ENCODE results near the gene NRCAM. TPM values are rescaled to one million over a fixed set of nuclear protein-coding genes. Genes with fewer than 3 reads are reported as not detected.

The NRCAM gene
- total RNA-seq, 1 donor from 2014 or later, result 9.5 TPM

DNA sequence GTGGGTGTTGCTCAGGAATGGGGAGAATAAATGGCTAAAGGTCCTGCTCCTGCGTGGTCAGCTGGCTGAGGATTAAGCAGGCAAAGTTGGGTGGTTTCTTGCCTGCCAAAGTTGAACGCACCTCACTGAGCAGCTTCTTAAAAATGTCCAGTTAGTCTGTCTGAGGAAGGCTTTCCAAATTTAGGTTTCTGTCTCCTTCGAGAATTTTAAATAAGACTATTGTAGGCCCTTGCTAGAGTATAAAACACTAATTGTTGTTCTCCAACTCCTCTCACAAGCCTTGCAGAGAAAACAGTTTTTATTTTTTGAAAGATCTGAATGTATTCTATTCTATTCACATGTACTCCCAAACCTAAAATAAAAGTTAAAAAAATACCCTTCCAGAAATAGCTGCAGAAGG is 204.1 kb downstream of the NRCAM start:
- no peaks in the 10 kb centered on the region for H3K27me3 Mint-ChIP-seq (ENCODE audit: low read depth)
- H3K36me3 Mint-ChIP-seq (ENCODE audit: low read depth), result no peaks in the 10 kb centered on the region
- H3K4me1 Mint-ChIP-seq (ENCODE audit: low read depth), result peaks cover 15% of the 10 kb centered on the region
- DNase-seq (ENCODE audit: low spot score), result no peak
- no peak overlapping the region for H3K27ac Mint-ChIP-seq (ENCODE audit: unreplicated experiment)
- no peaks in the 10 kb centered on the region for H3K9me3 Mint-ChIP-seq (ENCODE audit: low read depth)
- TF ChIP-seq CTCF (IDR thresholded peaks at IDR 0.05), result no peak
- H3K4me3 Mint-ChIP-seq (ENCODE audit: unreplicated experiment), result no peak overlapping the region

GRCh38 chr7:108251700-108252099 is 204.5 kb downstream of the NRCAM start:
- peaks cover 15% of the 10 kb centered on the region for H3K4me1 Mint-ChIP-seq (ENCODE audit: low read depth)
- H3K4me3 Mint-ChIP-seq (ENCODE audit: unreplicated experiment), result no peak overlapping the region
- H3K27me3 Mint-ChIP-seq (ENCODE audit: low read depth), result no peaks in the 10 kb centered on the region
- TF ChIP-seq CTCF (IDR thresholded peaks at IDR 0.05), result no peak
- DNase-seq (ENCODE audit: low spot score), result no peak
- H3K27ac Mint-ChIP-seq (ENCODE audit: unreplicated experiment), result no peak overlapping the region
- no peaks in the 10 kb centered on the region for H3K9me3 Mint-ChIP-seq (ENCODE audit: low read depth)
- H3K36me3 Mint-ChIP-seq (ENCODE audit: low read depth), result no peaks in the 10 kb centered on the region

DNA sequence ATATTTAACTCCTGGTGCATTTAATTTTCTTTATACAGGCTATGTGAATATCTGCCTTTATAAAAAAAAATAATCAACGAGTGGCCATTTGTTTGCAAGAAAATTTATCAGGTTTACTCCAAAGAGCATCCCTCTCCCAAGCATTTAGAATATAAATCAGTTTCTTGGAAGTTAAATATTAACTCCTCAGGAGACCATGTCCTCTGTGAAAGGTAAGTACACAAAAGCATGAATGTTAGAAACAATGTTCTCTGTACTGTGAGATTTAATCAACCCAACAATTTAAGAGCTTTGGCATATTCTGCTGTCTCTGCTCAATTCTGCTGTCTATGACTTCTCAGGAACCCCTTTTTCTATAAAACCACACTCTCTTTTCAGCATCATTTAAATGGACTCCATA is 206.8 kb downstream of the NRCAM start:
- Mint-ChIP-seq H3K9me3 (ENCODE audit: low read depth) (peaks cover 2% of the 10 kb centered on the region), H3K27ac (ENCODE audit: unreplicated experiment) (no peak overlapping the region), H3K36me3 (ENCODE audit: low read depth) (no peaks in the 10 kb centered on the region), H3K4me1 (ENCODE audit: low read depth) (peaks cover 25% of the 10 kb centered on the region), H3K27me3 (ENCODE audit: low read depth) (no peaks in the 10 kb centered on the region), H3K4me3 (ENCODE audit: unreplicated experiment) (no peak overlapping the region)
- no peak for DNase-seq (ENCODE audit: low spot score)
- TF ChIP-seq CTCF (IDR thresholded peaks at IDR 0.05), result no peak

DNA sequence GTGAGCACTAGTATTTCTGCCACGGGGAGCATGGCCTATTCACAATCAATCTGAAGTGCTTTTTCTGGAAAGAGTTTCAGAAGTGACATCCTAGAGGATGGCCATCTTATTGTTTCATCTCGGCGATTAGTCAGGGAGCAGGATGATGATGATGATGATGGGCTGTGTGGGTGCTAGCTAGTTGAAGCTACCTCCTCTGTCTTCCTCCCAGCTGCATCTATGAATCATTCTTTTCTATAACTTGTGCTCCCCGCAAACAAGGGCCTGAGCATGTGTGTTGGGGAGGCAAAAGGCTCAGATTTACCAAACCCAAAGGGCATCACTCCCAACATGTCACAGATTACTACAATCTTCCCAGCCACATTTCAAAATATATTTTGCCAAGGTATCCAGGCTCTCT is 207.4 kb downstream of the NRCAM start:
- no peak for TF ChIP-seq CTCF (IDR thresholded peaks at IDR 0.05)
- Mint-ChIP-seq H3K4me3 (ENCODE audit: unreplicated experiment) (no peak overlapping the region), H3K4me1 (ENCODE audit: low read depth) (peaks cover 25% of the 10 kb centered on the region), H3K9me3 (ENCODE audit: low read depth) (peaks cover 2% of the 10 kb centered on the region), H3K27me3 (ENCODE audit: low read depth) (no peaks in the 10 kb centered on the region), H3K27ac (ENCODE audit: unreplicated experiment) (no peak overlapping the region), H3K36me3 (ENCODE audit: low read depth) (no peaks in the 10 kb centered on the region)
- DNase-seq (ENCODE audit: low spot score), result no peak

DNA sequence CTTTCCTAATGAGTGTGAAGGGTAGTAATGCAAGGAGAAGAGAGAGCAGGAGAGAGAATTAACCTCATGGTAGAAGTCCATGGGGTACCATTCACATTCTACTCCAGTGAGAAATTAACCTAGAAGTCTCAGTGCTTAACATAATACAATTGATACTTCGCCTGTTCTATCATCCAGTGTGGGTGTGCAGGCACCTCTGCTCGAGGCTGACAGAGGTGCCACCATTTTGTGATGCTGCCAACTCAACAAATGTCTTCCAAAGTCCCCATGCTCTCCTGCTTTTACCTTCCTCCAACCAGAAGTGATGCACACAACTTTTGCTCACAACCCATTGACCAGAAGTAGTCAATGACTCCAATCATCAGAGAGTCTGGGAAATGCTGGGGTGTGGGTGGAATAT is 207.8 kb downstream of the NRCAM start:
- Mint-ChIP-seq H3K9me3 (ENCODE audit: low read depth) (peaks cover 2% of the 10 kb centered on the region), H3K27me3 (ENCODE audit: low read depth) (no peaks in the 10 kb centered on the region), H3K36me3 (ENCODE audit: low read depth) (no peaks in the 10 kb centered on the region), H3K27ac (ENCODE audit: unreplicated experiment) (no peak overlapping the region), H3K4me1 (ENCODE audit: low read depth) (peaks cover 21% of the 10 kb centered on the region), H3K4me3 (ENCODE audit: unreplicated experiment) (no peak overlapping the region)
- no peak for TF ChIP-seq CTCF (IDR thresholded peaks at IDR 0.05)
- DNase-seq (ENCODE audit: low spot score), result no peak
